Activated CD4-positive, alpha-beta memory T cell treated with anti-CD3 and anti-CD28 coated beads, Interleukin-2, amount 10 ng/mL, durations not matched to agents 7 days and 5 days (primary cell): Measurements from ENCODE around the gene SRPK1. TPM values are rescaled to one million over a fixed set of nuclear protein-coding genes. Genes with fewer than 3 reads are reported as not detected.

Experiments used
- CTCF ChIA-PET: fragments of 350-600 bp; sonication (Branson Sonifier 250); formaldehyde crosslinking; loops from one replicate; lab custom pipeline; 2021; ENCODE audit warnings: antibody characterized with exemption, inconsistent platforms; lab: Charles Lee
- POLR2A ChIA-PET: fragments of 350-600 bp; sonication (Branson Sonifier 250); formaldehyde crosslinking; loops from one replicate; lab custom pipeline; 2021; ENCODE audit warnings: antibody characterized with exemption; lab: Charles Lee
- DNase-seq: peaks from one replicate; pipeline ENCODE4 v3.0.0-alpha.2; 2020
- H3K27ac Mint-ChIP-seq: one replicate; pipeline ENCODE4 v1.8.0; 2021; ENCODE audit warnings: mild to moderate bottlenecking, mixed read lengths
- H3K27me3 Mint-ChIP-seq: one replicate; pipeline ENCODE4 v1.8.0; 2021; ENCODE audit warnings: mixed read lengths
- H3K36me3 Mint-ChIP-seq: one replicate; pipeline ENCODE4 v1.8.0; 2021; ENCODE audit warnings: low read depth, mixed read lengths
- H3K4me1 Mint-ChIP-seq: one replicate; pipeline ENCODE4 v1.8.0; 2021; ENCODE audit warnings: mixed read lengths
- H3K4me3 Mint-ChIP-seq: one replicate; pipeline ENCODE4 v1.8.0; 2021; ENCODE audit warnings: mild to moderate bottlenecking, mixed read lengths
- H3K9me3 Mint-ChIP-seq: one replicate; pipeline ENCODE4 v1.8.0; 2021; ENCODE audit warnings: mixed read lengths
- total RNA-seq, 2 experiments: library from RNA; stranded (reverse); gene quantifications; one replicate each; pipeline ENCODE4 v1.2.3, GENCODE V29; 2021

Gene SRPK1
- total RNA-seq, 2 experiments from 2014 or later = 83.0 to 85.4 TPM

DNA sequence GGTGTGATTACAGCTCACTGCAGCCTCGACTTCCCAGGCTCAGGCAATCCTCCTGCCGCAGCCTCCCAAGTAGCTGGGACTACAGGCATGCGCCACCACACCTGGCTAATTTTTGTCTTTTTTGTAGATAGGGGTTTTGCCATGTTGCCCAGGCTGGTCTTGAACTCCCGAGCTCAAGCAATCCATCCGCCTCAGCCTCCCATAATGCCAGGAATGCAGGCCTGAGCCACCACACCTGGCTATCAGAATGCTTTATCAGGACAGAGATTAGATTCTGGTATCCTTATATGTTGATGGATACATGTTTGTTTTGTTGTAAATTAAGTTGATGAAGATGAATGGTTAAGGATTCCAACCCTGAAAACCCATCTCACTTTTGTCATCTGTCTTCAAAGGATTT is 91.6 kb downstream of the SRPK1 start:
- Mint-ChIP-seq H3K4me3 (no peak overlapping the region), H3K9me3 (no peaks in the 10 kb centered on the region), H3K4me1 (no peaks in the 10 kb centered on the region), H3K27ac (no peak overlapping the region), H3K27me3 (no peaks in the 10 kb centered on the region), H3K36me3 (peaks cover 15% of the 10 kb centered on the region)
- no peak for DNase-seq
- ChIA-PET CTCF (no interaction called here), POLR2A (no interaction called here)

GRCh38 chr6:35824552-35825192 is 96.2 kb downstream of the SRPK1 start:
- CTCF ChIA-PET = no interaction called here
- Mint-ChIP-seq H3K36me3 (no peaks in the 10 kb centered on the region), H3K27ac (no peak overlapping the region), H3K4me3 (no peak overlapping the region), H3K9me3 (no peaks in the 10 kb centered on the region), H3K27me3 (no peaks in the 10 kb centered on the region), H3K4me1 (no peaks in the 10 kb centered on the region)
- DNase-seq = no peak
- POLR2A ChIA-PET = no interaction called here

- no peaks in the 10 kb centered on the region for H3K27me3 Mint-ChIP-seq
- H3K4me3 Mint-ChIP-seq = no peak overlapping the region
- ChIA-PET CTCF (no interaction called here), POLR2A (no interaction called here)
- H3K36me3 Mint-ChIP-seq = no peaks in the 10 kb centered on the region
- no peak overlapping the region for H3K27ac Mint-ChIP-seq
- no peak for DNase-seq
- H3K9me3 Mint-ChIP-seq = no peaks in the 10 kb centered on the region
- no peaks in the 10 kb centered on the region for H3K4me1 Mint-ChIP-seq
Measured at GRCh38 chr6:35823601-35824000, 97.3 kb downstream of the SRPK1 start.

DNA sequence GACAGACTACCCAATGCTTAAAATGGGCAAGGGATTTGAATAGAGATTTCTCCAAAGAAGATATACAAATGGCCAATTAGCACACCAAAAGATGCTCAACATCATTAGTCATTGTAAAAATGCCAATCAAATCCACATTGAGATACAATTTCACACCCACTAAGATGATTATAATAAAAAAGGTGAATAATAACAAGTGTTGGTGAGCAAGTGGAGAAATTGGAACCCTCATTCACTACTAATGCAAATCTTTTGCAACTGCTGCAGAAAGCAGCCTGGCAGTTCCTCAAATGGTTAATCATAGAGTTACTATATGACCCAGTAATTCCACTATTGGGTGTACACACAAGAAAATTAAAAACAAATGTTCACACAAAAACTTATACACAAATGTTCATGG is 103.4 kb downstream of the SRPK1 start:
- CTCF ChIA-PET = no interaction called here
- Mint-ChIP-seq H3K27ac (no peak overlapping the region), H3K4me3 (no peak overlapping the region), H3K36me3 (no peaks in the 10 kb centered on the region), H3K9me3 (peaks cover 5% of the 10 kb centered on the region), H3K4me1 (no peaks in the 10 kb centered on the region), H3K27me3 (no peaks in the 10 kb centered on the region)
- no peak for DNase-seq
- POLR2A ChIA-PET = no interaction called here

DNA sequence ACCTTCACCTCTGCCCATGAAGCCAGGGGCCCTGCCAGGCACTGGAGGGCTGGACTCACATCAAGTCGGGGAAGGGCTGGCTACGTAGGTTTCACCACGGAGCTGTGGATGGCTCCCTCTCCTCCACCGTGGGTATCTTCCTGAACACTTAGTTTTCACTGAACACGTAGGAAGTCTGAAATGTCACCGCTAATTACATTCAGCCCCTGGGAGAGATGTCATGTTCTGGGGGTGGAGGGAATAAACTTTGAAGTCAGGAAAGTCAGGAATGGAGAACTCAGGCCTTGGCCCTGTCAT is 109.3 kb downstream of the SRPK1 start:
- CTCF ChIA-PET = interaction anchor here (0.6 kb wide), 1 partner anchor 278 kb away, joined by 3 read pairs; no protein-coding TSS in a partner anchor

GRCh38 chr6:35810971-35811698 is 109.8 kb downstream of the SRPK1 start:
- POLR2A ChIA-PET = no interaction called here
- H3K9me3 Mint-ChIP-seq = no peaks in the 10 kb centered on the region
- H3K4me1 Mint-ChIP-seq = peaks cover 7% of the 10 kb centered on the region
- DNase-seq = no peak
- no peak overlapping the region for H3K4me3 Mint-ChIP-seq
- H3K36me3 Mint-ChIP-seq = no peaks in the 10 kb centered on the region
- CTCF ChIA-PET = no interaction called here
- H3K27ac Mint-ChIP-seq = peak overlapping the region; percentile 54
- peaks cover 3% of the 10 kb centered on the region for H3K27me3 Mint-ChIP-seq

More for the DNA sequence above, 109.3 kb downstream of the SRPK1 start:
- no peak for DNase-seq
- H3K36me3 Mint-ChIP-seq = no peaks in the 10 kb centered on the region
- no peaks in the 10 kb centered on the region for H3K27me3 Mint-ChIP-seq
- H3K4me3 Mint-ChIP-seq = no peak overlapping the region
- H3K27ac Mint-ChIP-seq = no peak overlapping the region
- no peaks in the 10 kb centered on the region for H3K9me3 Mint-ChIP-seq
- H3K4me1 Mint-ChIP-seq = peaks cover 7% of the 10 kb centered on the region
- POLR2A ChIA-PET = no interaction called here

- no peaks in the 10 kb centered on the region for H3K36me3 Mint-ChIP-seq
- no peak overlapping the region for H3K27ac Mint-ChIP-seq
- ChIA-PET POLR2A (no interaction called here), CTCF (no interaction called here)
- no peak overlapping the region for H3K4me3 Mint-ChIP-seq
- no peak for DNase-seq
- no peaks in the 10 kb centered on the region for H3K9me3 Mint-ChIP-seq
- H3K27me3 Mint-ChIP-seq = peaks cover 6% of the 10 kb centered on the region
- H3K4me1 Mint-ChIP-seq = peaks cover 7% of the 10 kb centered on the region
Measured at GRCh38 chr6:35809809-35810208, 111.1 kb downstream of the SRPK1 start.

- Mint-ChIP-seq H3K4me1 (peaks cover 8% of the 10 kb centered on the region), H3K36me3 (no peaks in the 10 kb centered on the region), H3K9me3 (no peaks in the 10 kb centered on the region), H3K27ac (no peak overlapping the region), H3K27me3 (peaks cover 7% of the 10 kb centered on the region), H3K4me3 (no peak overlapping the region)
- DNase-seq = no peak
- POLR2A ChIA-PET = no interaction called here
- CTCF ChIA-PET = no interaction called here
Measured at GRCh38 chr6:35808688-35809087, 112.2 kb downstream of the SRPK1 start.

DNA sequence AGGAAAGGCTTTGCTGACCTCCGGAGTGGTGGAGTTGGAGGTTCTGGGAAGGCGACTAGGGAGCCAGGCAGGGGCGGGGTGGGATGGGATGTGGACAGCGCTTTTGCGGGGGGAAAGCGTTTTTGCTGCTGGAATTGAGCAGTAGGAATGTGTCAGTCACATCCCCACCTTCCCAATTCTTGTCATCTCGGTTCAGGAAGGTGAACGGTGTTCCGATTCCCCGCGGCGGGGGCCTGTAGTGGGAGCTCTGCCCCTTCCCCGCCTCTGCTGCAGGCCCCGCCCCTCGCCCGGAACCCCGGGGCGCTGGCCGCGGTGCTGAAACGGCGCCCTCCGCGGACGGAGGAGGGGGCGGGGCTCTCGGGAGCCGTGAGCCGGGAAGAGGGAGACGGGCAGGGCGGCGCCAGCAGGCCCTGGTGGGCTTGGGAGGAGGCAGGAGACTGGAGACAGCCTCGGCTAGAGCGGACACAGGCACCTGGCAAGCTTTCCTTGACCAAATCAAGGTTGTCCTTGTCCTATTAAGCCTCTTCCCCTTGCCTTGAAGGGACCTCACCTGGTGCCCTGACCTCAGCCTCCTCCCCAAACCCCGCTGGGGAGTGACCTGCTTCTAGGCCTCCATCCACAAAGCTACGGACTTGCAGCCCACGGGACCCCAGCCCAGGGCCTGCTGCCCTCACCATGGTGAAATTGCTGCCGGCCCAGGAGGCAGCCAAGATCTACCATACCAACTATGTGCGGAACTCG is 115.7 kb downstream of the SRPK1 start, which contains the start of gene LHFPL5:
TSS of gene LHFPL5 (plus strand) at position 357 of the 741 bp plus-strand sequence. CDS start at position 676, 319 bp downstream.
- DNase-seq = peak; percentile 61

GRCh38 chr6:35801148-35801547 is 119.8 kb downstream of the SRPK1 start:
- DNase-seq = no peak
- Mint-ChIP-seq H3K27me3 (peaks cover 12% of the 10 kb centered on the region), H3K36me3 (no peaks in the 10 kb centered on the region), H3K4me3 (no peak overlapping the region), H3K27ac (no peak overlapping the region), H3K9me3 (no peaks in the 10 kb centered on the region), H3K4me1 (peaks cover 2% of the 10 kb centered on the region)
- CTCF ChIA-PET = no interaction called here
- POLR2A ChIA-PET = no interaction called here

More for the DNA sequence above, 115.7 kb downstream of the SRPK1 start, which contains the start of gene LHFPL5:
- H3K27me3 Mint-ChIP-seq = peaks cover 9% of the 10 kb centered on the region
- POLR2A ChIA-PET = no interaction called here
- no peak within 1 kb of the TSS for H3K27ac Mint-ChIP-seq
- H3K4me1 Mint-ChIP-seq = peaks cover 2% of the 10 kb centered on the region
- H3K36me3 Mint-ChIP-seq = no peaks in the 10 kb centered on the region
- no peaks in the 10 kb centered on the region for H3K9me3 Mint-ChIP-seq
- CTCF ChIA-PET = no interaction called here
- H3K4me3 Mint-ChIP-seq = no peak within 1 kb of the TSS

GRCh38 chr6:35798706-35799105 is 122.2 kb downstream of the SRPK1 start:
- ChIA-PET POLR2A (no interaction called here), CTCF (no interaction called here)
- Mint-ChIP-seq H3K9me3 (no peaks in the 10 kb centered on the region), H3K27me3 (peaks cover 8% of the 10 kb centered on the region), H3K4me3 (no peak overlapping the region), H3K4me1 (no peaks in the 10 kb centered on the region), H3K36me3 (no peaks in the 10 kb centered on the region), H3K27ac (no peak overlapping the region)
- no peak for DNase-seq

- no peak for DNase-seq
- H3K4me3 Mint-ChIP-seq = no peak overlapping the region
- H3K27ac Mint-ChIP-seq = no peak overlapping the region
- ChIA-PET CTCF (interaction anchor here (1.5 kb wide), 1 partner anchor 9 kb away, joined by 3 read pairs; no protein-coding TSS in a partner anchor), POLR2A (interaction anchor here (1.2 kb wide), 1 partner anchor 10 kb away, joined by 3 read pairs; no protein-coding TSS in a partner anchor)
- H3K36me3 Mint-ChIP-seq = no peaks in the 10 kb centered on the region
- no peaks in the 10 kb centered on the region for H3K9me3 Mint-ChIP-seq
- peaks cover 8% of the 10 kb centered on the region for H3K27me3 Mint-ChIP-seq
- H3K4me1 Mint-ChIP-seq = no peaks in the 10 kb centered on the region
Measured at GRCh38 chr6:35797837-35798526, 122.9 kb downstream of the SRPK1 start.

- no peaks in the 10 kb centered on the region for H3K9me3 Mint-ChIP-seq
- H3K27me3 Mint-ChIP-seq = peaks cover 8% of the 10 kb centered on the region
- no peak overlapping the region for H3K4me3 Mint-ChIP-seq
- no peaks in the 10 kb centered on the region for H3K4me1 Mint-ChIP-seq
- no peak for DNase-seq
- H3K27ac Mint-ChIP-seq = no peak overlapping the region
- no peaks in the 10 kb centered on the region for H3K36me3 Mint-ChIP-seq
- CTCF ChIA-PET = no interaction called here
- POLR2A ChIA-PET = no interaction called here
Measured at GRCh38 chr6:35796236-35796635, 124.7 kb downstream of the SRPK1 start.
